Mesendoderm (in vitro differentiated cells): ENCODE data around the gene AAK1.

ENCODE experiments used
- DNase-seq: peaks from one replicate; pipeline ENCODE4 v3.0.0; 2013
- H2AK5ac ChIP-seq: 2 replicates; pipeline ENCODE4 v1.6.1; 2013; ENCODE audit warnings: low read length, inconsistent platforms
- H2BK120ac ChIP-seq: 2 replicates; pipeline ENCODE4 v1.6.1; 2013; ENCODE audit warnings: low read depth, mild to moderate bottlenecking, low read length, moderate library complexity, mixed read lengths
- H2BK15ac ChIP-seq: replicated peaks from 2 replicates; pipeline ENCODE4 v1.6.1; 2013; ENCODE audit warnings: low read depth, mild to moderate bottlenecking, moderate library complexity
- H2BK5ac ChIP-seq: 2 replicates; pipeline ENCODE4 v1.6.1; 2013; ENCODE audit warnings: low read length, inconsistent platforms
- H3K18ac ChIP-seq: 2 replicates; pipeline ENCODE4 v1.6.1; 2013; ENCODE audit warnings: mild to moderate bottlenecking, low read length, mixed read lengths
- H3K23ac ChIP-seq: one replicate; pipeline ENCODE4 v1.6.1; 2013; ENCODE audit warnings: low read length
- H3K27ac ChIP-seq: 2 replicates; pipeline ENCODE4 v1.5.1; 2013; ENCODE audit warnings: low read depth, mild to moderate bottlenecking, inconsistent platforms, low read length, moderate library complexity
- H3K27me3 ChIP-seq: 2 replicates; pipeline ENCODE4 v1.6.1; 2013; ENCODE audit warnings: low read length, control low read depth, mild to moderate bottlenecking, inconsistent platforms; ENCODE audit not compliant: insufficient read depth, poor library complexity
- H3K36me3 ChIP-seq: 2 replicates; pipeline ENCODE4 v1.6.1; 2013; ENCODE audit warnings: low read length, inconsistent platforms; ENCODE audit not compliant: control insufficient read depth, insufficient read depth
- H3K4ac ChIP-seq: one replicate; pipeline ENCODE4 v1.6.1; 2013; ENCODE audit warnings: low read depth, mild to moderate bottlenecking, low read length, moderate library complexity
- H3K4me1 ChIP-seq: 2 replicates; pipeline ENCODE4 v1.6.1; 2013; ENCODE audit warnings: low read depth, low read length, inconsistent platforms; ENCODE audit not compliant: control insufficient read depth
- H3K4me2 ChIP-seq: 2 replicates; pipeline ENCODE4 v1.6.1; 2013; ENCODE audit warnings: low read length
- H3K4me3 ChIP-seq: 2 replicates; pipeline ENCODE4 v1.5.1; 2013; ENCODE audit warnings: mild to moderate bottlenecking, low read length
- H3K56ac ChIP-seq: one replicate; pipeline ENCODE4 v1.6.1; 2013; ENCODE audit warnings: low read length
- H3K79me1 ChIP-seq: 2 replicates; pipeline ENCODE4 v1.6.1; 2013; ENCODE audit warnings: low read length, inconsistent platforms
- H3K79me2 ChIP-seq: 2 replicates; pipeline ENCODE4 v1.6.1; 2013; ENCODE audit warnings: mild to moderate bottlenecking, low read length; ENCODE audit not compliant: control insufficient read depth, insufficient read depth
- H3K9ac ChIP-seq: 2 replicates; pipeline ENCODE4 v1.6.1; 2013; ENCODE audit warnings: low read length, inconsistent platforms
- H4K5ac ChIP-seq: one replicate; pipeline ENCODE4 v1.6.1; 2013; ENCODE audit warnings: low read length
- H4K8ac ChIP-seq: one replicate; pipeline ENCODE4 v1.6.1; 2013; ENCODE audit warnings: low read depth, mild to moderate bottlenecking, control low read depth, low read length, moderate library complexity
- WGBS: extraction: QIAGEN DNeasy Blood & Tissue Kit; methylation state at CpG from one replicate; pipeline ENCODE4 v1.1.7; 2013; ENCODE audit warnings: low lambda C conversion rate, missing lambda C conversion rate; ENCODE audit not compliant: insufficient coverage; ENCODE audit errors: extremely low coverage; 5-methylcytosine and 5-hydroxymethylcytosine counted together

The AAK1 gene

GRCh38 chr2:69491864-69492263 is 151.7 kb downstream of the AAK1 start:
- Histone ChIP-seq H3K23ac (no peak overlapping the region), H2BK120ac (no peak overlapping the region), H3K9ac (no peak overlapping the region), H3K79me2 (no peaks in the 10 kb centered on the region), H3K79me1 (no peaks in the 10 kb centered on the region), H4K5ac (no peak overlapping the region), H3K36me3 (no peaks in the 10 kb centered on the region), H4K8ac (no peak overlapping the region), H3K27me3 (no peaks in the 10 kb centered on the region), H3K18ac (no peak overlapping the region), H3K4me2 (no peak overlapping the region), H3K27ac (no peak overlapping the region), H3K4me3 (no peak overlapping the region), H2BK15ac (no peak overlapping the region), H3K56ac (no peak overlapping the region), H2AK5ac (no peak overlapping the region), H3K4me1 (no peaks in the 10 kb centered on the region), H3K4ac (no peak overlapping the region), H2BK5ac (no peak overlapping the region)
- no CpG with 5 or more reads among the region's 4 CpGs for WGBS
- no peak for DNase-seq

GRCh38 chr2:69490486-69490885 is 153.1 kb downstream of the AAK1 start:
- Histone ChIP-seq H2BK120ac (no peak overlapping the region), H3K4me1 (no peaks in the 10 kb centered on the region), H2AK5ac (no peak overlapping the region), H4K8ac (no peak overlapping the region), H3K79me2 (no peaks in the 10 kb centered on the region), H3K27ac (no peak overlapping the region), H3K4ac (no peak overlapping the region), H3K4me2 (no peak overlapping the region), H3K23ac (no peak overlapping the region), H4K5ac (no peak overlapping the region), H3K56ac (no peak overlapping the region), H3K79me1 (no peaks in the 10 kb centered on the region), H3K4me3 (no peak overlapping the region), H3K36me3 (no peaks in the 10 kb centered on the region), H2BK15ac (no peak overlapping the region), H3K18ac (no peak overlapping the region), H3K27me3 (no peaks in the 10 kb centered on the region), H3K9ac (no peak overlapping the region), H2BK5ac (no peak overlapping the region)
- DNase-seq, result no peak
- no CpG with 5 or more reads among the region's 1 CpG for WGBS

- Histone ChIP-seq H2BK15ac (no peak overlapping the region), H3K9ac (no peak overlapping the region), H3K79me2 (no peaks in the 10 kb centered on the region), H3K4ac (no peak overlapping the region), H3K36me3 (no peaks in the 10 kb centered on the region), H2BK5ac (no peak overlapping the region), H3K23ac (no peak overlapping the region), H3K27me3 (no peaks in the 10 kb centered on the region), H2BK120ac (no peak overlapping the region), H4K8ac (no peak overlapping the region), H3K79me1 (no peaks in the 10 kb centered on the region), H3K4me3 (no peak overlapping the region), H3K56ac (no peak overlapping the region), H2AK5ac (no peak overlapping the region), H4K5ac (no peak overlapping the region), H3K4me1 (no peaks in the 10 kb centered on the region), H3K27ac (no peak overlapping the region), H3K18ac (no peak overlapping the region), H3K4me2 (no peak overlapping the region)
- no CpG with 5 or more reads among the region's 6 CpGs for WGBS
- no peak for DNase-seq
Observed at GRCh38 chr2:69489793-69490192, 153.7 kb downstream of the AAK1 start.

GRCh38 chr2:69483696-69484095 is 159.8 kb downstream of the AAK1 start:
- Histone ChIP-seq H2BK5ac (no peak overlapping the region), H3K79me1 (no peaks in the 10 kb centered on the region), H3K56ac (no peak overlapping the region), H2BK15ac (no peak overlapping the region), H3K9ac (no peak overlapping the region), H3K4me3 (no peak overlapping the region), H4K8ac (no peak overlapping the region), H3K36me3 (no peaks in the 10 kb centered on the region), H2AK5ac (no peak overlapping the region), H3K79me2 (no peaks in the 10 kb centered on the region), H3K18ac (no peak overlapping the region), H3K4me1 (no peaks in the 10 kb centered on the region), H3K23ac (no peak overlapping the region), H2BK120ac (no peak overlapping the region), H3K27ac (no peak overlapping the region), H3K4me2 (no peak overlapping the region), H3K4ac (no peak overlapping the region), H4K5ac (no peak overlapping the region), H3K27me3 (no peaks in the 10 kb centered on the region)
- no peak for DNase-seq
- WGBS, result no CpG with 5 or more reads among the region's 3 CpGs

- Histone ChIP-seq H4K8ac (no peak overlapping the region), H3K9ac (no peak overlapping the region), H3K4me2 (no peak overlapping the region), H3K79me1 (no peaks in the 10 kb centered on the region), H3K4me1 (no peaks in the 10 kb centered on the region), H3K36me3 (no peaks in the 10 kb centered on the region), H3K79me2 (no peaks in the 10 kb centered on the region), H4K5ac (no peak overlapping the region), H3K27me3 (no peaks in the 10 kb centered on the region), H3K27ac (no peak overlapping the region), H3K4me3 (no peak overlapping the region), H2BK15ac (no peak overlapping the region), H3K56ac (no peak overlapping the region), H3K23ac (no peak overlapping the region), H2BK5ac (no peak overlapping the region), H3K4ac (no peak overlapping the region), H3K18ac (no peak overlapping the region), H2AK5ac (no peak overlapping the region), H2BK120ac (no peak overlapping the region)
- DNase-seq, result no peak
- no CpG with 5 or more reads among the region's 4 CpGs for WGBS
Observed at GRCh38 chr2:69483024-69483423, 160.5 kb downstream of the AAK1 start.

- Histone ChIP-seq H2AK5ac (no peak overlapping the region), H4K5ac (no peak overlapping the region), H3K4me3 (no peak overlapping the region), H2BK120ac (no peak overlapping the region), H3K56ac (no peak overlapping the region), H3K79me1 (no peaks in the 10 kb centered on the region), H3K27ac (no peak overlapping the region), H3K18ac (no peak overlapping the region), H2BK5ac (no peak overlapping the region), H3K79me2 (no peaks in the 10 kb centered on the region), H3K4ac (no peak overlapping the region), H2BK15ac (no peak overlapping the region), H3K4me1 (no peaks in the 10 kb centered on the region), H3K23ac (no peak overlapping the region), H4K8ac (no peak overlapping the region), H3K9ac (no peak overlapping the region), H3K27me3 (no peaks in the 10 kb centered on the region), H3K36me3 (no peaks in the 10 kb centered on the region), H3K4me2 (no peak overlapping the region)
- no CpG with 5 or more reads among the region's 3 CpGs for WGBS
- DNase-seq, result no peak
Observed at GRCh38 chr2:69482471-69482870, 161.1 kb downstream of the AAK1 start.
